Measurements from ENCODE around the gene DCTN5.

- no peak for TF ChIP-seq REST (IDR thresholded peaks at IDR 0.05; ENCODE audit: low read depth, low read length)
- TF ChIP-seq MAX (IDR thresholded peaks at IDR 0.05; ENCODE audit: low read depth): no peak
- no peak for TF ChIP-seq MEF2A (IDR thresholded peaks at IDR 0.05; ENCODE audit: borderline replicate concordance, low read depth)
Observed at GRCh38 chr16:23670137-23670776, 29.0 kb downstream of the DCTN5 start.

Data from SK-N-SH (cell line).